HG03064 (cell line): ENCODE results near the gene KRT73.
"Not testable (repeated sequence)": the region's sequence is repeated elsewhere in the genome, so short reads cannot be mapped to it uniquely, and the experiment has no call there.

Experiments used
- ATAC-seq: cut with Tn5 transposase; IDR thresholded peaks from one replicate; pipeline ENCODE4 v1.9.1; 2021; ENCODE audit warnings: low read depth; ENCODE audit not compliant: unreplicated experiment

Gene KRT73

DNA sequence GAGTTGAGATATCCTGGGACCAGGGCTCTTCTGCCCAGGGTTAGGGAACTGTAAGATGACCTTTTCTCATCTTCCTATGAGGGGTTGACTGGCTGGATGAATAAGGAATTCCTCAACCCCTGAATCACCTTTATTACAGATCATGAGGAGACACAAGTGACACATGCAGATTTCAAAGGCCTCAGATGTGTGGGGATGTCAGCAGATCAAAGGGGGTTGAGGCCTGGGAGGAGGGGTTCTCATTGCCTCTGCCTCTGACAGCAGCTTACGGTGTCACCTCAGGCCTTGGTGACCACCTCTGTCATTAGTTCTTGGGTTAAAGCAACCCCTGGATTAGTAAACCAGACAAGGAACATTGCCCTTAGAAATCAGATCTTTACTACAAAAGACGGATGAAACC lies 15.0 kb downstream of the KRT73 start:
- no peak for ATAC-seq

DNA sequence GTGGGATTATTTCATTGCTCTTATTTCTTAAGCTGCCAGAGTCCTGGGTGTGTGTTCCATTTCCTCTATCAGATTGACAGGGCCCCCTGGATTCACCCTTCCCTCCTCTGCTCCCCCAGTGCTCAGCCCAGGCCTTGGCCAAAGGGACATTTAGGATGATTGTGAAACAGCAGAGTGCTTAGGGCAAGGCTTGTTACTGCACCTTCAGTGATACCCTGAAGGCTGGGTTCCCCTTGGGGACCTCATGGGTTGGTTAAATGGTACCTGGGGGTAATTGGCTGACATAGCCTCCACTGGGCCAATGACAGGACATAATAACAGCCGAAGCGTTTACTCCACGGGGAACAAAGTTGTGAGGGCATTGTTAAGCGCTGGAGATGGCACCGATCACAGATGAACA lies 15.8 kb downstream of the KRT73 start:
- ATAC-seq: no peak

DNA sequence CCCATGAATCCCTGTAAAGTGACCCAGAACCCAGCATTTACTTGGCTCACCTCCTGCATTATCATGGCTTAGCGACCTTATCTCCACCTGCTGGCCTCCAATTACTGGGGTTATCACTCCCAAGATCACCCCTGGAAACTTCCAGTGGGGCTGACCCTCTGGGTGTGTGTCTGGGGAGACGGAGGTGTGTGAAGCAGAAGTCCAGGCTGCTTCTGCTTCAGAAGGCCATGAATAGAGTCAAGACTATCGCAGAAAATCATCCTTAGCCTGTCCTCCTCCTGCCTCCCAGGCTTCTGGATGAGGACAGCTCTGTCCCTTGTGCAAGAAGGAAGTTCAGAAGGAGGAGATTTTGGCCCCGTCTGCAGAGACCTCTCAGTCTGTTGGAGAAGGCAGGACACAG lies 16.7 kb downstream of the KRT73 start:
- ATAC-seq: no peak

DNA sequence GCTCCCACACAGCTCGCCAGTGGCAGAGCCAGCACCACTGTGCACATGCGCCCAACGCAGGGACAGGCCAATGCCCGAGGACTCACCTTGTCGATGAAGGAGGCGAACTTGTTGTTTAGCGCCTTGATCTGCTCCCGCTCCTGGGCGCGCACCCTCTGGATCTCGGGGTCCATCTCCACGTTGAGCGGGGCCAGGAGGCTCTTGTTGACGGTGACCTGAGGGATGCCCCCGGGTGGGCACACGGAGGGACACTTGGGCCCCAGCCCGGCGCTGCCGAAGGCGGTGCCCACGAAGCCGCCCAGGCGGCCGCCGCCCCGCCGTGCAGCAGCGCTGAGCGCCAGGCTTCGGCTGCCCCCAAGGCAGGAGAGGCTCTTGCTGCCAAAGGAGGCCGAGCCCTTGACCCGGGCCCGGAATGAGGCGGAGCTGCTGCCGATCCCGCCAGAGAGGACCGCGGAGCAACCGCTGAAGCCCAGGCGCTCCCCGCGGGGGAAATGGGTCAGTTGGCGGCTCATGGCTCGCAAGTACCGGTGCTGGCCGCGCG lies 17.3 kb downstream of the KRT73 start, which contains the start of gene KRT72:
TSS of gene KRT72 (minus strand) at position 523 of the 541 bp plus-strand sequence. CDS start at position 512, 11 bp downstream.
- no peak for ATAC-seq

DNA sequence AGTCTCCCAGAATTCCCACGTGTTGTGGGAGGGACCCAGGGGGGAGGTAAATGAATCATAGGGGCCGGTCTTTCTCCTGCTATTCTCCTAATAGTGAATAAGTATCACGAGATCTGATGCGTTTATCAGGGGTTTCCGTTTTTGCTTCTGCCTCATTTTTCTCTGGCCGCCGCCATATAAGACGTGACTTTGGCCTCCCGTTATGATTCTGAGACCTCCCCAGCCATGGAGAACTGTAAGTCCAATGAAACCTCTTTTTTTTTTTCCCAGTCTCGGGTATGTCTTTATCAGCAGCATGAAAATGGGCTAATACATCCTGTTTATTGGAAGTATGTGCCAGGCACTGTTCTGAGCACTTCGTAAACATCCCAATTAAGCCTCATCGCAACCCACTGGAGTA lies 17.9 kb downstream of the KRT73 start:
- no peak for ATAC-seq

DNA sequence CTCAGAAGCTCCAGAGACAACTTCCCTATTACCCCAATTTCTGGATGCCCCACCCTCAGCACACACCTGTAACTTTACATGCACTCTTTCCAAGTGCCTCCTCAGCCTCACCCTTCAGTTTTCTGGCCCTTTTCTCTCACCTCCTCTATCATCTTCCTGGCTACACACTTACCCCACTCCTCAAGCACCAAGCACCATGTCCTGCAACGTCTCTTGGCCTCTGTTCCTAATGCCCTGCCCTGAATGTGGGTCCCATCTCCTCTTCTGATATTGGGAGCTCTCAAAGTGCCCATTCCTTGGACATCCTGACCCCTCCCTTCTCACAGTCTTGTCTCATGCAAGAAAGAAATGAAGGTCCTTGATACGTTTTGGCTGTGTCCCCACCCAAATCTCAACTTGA lies 18.3 kb downstream of the KRT73 start:
- no peak for ATAC-seq

DNA sequence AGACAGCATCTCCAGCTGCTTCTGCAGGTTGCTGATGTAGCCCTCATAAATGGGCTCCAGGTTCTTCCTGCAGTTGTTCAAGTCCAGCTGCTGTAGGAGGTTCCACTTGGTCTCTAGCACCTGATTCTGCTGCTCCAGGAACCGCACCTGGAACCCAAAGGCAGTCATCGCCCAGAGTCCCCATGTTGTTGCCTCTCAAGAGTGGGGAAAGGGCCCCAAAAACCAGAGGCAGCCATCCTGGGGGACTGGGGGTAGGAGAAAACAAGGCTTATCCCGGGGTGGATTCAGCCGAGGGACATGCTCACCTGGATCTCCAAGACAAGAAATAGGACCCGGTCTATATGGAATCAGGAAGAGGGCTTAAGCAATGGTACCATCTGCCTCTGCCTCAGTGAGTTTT lies 19.4 kb downstream of the KRT73 start:
- ATAC-seq: no peak

DNA sequence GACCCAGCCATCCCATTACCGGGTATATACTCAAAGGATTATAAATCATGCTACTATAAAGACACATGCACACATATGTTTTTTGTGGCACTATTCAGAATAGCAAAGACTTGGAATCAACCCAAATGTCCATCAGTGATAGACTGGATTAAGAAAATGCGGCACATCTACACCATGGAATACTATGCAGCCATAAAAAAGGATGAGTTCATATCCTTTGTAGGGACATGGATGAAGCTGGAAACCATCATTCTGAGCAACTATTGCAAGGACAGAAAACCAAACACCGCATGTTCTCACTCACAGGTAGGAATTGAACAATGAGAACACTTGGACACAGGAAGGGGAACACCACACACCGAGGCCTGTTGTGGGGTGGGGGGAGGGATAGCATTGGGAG lies 24.1 kb downstream of the KRT73 start:
- ATAC-seq: not testable (repeated sequence)

DNA sequence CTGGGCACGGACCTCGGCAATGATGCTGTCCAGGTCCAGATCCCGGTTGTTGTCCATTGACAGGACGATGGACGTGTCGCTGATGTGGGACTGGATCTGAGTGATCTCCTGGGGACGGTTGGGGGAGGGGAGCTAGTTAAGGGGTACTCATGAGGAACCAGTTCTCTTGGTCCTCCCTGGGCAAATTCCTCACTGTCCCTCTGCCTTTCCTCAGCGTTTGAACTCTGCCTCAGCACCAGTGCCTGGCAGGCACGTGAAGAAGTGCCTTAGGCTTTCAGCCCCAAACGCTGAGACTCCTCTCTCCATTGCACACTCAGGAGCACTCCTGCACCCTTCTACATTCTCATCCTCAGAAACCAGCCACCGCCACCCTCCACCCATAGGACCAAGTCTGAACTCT lies 26.8 kb downstream of the KRT73 start:
- ATAC-seq: no peak

DNA sequence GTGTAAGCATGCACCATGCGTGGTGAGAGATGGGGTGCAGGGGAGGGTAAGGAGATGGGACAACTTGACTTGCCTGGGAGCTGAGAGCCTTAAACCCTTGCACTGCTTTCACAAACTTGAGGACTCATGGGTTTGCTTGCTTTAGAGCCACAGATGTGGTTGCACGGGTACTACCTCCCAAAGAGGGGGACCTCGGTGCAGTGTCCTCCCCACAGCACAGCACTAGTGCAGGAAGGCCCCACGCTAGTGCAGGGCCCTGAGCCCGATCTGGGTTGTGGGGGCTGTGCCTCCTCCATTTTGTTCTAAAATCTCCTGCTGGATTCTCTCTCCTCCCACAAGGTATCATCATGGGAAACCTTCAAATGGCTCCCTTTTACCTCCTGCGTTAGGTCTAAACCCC lies 28.3 kb downstream of the KRT73 start:
- no peak for ATAC-seq

DNA sequence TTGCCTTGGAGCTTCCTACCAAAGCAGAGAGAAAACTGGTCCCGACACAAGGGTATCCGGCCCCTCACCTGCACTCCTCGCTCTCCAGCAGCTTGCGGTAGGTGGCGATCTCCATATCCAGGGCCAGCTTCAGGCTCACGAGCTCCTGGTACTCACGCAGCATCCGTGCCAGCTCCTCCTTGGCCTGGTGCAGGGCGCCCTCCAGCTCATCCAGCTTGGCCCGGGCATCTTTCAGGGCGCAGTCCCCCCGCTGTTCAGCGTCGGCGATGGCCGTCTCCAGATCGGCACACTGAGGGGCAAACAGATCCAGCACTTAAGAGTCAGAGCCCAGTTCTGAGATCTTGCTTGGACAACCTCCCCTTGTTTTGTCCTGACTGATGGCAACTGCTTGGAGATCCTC lies 30.8 kb downstream of the KRT73 start:
- no peak for ATAC-seq

DNA sequence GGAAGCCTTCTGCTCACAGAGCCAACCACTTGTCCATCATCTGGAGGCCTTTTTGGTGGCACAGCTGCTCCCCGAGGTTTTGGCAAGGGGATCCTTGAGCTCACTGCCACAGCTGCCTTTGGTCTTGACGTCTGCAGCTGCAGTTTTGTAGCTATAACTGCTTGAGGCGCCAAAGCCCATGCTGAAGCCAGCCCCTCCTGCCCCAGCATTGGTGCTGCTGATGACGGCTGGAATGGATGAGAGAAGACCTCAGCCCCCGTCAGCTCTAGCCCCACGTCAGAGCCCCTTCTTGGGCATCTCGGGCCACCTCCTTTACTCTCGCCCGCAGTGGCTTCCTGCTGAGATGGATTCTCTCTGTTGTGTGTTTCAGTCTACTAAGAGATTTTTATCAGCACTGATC lies 32.4 kb downstream of the KRT73 start:
- ATAC-seq: no peak

DNA sequence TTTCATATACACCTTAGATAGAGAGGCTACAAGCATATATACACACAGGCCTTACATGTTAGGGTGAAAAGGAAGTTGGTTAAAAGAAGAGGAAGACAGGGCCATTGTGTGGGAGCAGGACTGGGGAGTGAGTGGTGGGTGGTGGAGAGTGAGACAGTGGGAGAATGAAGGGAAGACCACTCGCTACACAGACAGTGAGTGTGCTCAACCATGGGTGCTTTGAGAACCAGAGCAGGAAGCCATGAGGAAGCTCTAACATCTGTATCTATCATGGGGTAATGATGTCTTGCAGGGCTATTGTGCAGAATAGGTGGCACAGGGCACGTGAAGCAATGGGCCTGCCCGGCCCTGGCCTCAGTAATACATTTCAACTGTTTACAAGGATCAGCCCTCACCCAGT lies 33.3 kb downstream of the KRT73 start:
- no peak for ATAC-seq

DNA sequence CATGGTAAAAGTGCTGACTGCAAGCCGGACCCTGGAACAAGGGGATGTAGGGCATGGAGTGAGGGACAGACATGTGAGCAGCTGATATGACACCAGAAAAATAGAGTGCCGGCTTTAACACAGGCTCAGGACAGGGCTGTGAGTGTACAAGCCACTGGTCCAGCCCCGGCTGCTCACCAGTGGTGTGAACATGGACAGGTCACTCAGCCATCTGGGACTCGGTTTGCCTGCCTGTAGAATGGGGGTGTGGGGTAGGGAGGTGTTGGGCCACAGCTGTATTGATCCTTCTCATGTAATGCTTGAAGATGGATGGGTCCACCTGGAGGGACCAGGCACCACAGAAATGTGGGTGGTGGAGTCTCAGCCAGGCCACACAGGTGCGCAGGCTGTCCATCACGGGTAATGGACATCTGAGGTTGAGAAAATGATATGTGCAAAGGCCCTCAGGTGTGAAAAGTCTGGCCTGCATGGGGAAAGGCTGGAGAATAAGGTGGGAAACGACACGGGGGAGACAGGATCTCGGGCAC lies 34.1 kb downstream of the KRT73 start:
- no peak for ATAC-seq

DNA sequence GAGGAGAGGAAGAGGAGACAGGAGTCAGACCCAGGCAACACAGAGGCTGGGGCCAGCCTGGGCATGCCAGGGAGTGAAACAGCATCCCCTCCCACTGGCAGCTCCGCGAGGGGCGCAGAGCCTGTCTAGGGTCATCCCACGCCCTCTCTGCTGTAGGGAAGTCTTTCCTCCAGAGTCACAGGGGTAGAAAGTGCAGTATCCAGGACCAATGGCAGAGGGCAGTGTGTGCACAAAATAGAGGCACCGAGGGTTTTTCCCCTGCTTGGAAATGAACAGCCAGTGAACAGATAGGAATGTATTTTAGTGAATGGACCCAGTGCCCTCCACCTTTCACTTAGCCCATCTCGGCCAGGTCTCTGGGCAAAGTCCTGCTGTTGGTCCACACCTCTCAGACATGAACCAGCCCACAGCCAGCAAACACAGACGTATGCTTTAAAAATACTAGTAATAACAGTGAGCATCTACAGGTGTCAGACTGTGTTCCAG lies 35.3 kb downstream of the KRT73 start:
- no peak for ATAC-seq

DNA sequence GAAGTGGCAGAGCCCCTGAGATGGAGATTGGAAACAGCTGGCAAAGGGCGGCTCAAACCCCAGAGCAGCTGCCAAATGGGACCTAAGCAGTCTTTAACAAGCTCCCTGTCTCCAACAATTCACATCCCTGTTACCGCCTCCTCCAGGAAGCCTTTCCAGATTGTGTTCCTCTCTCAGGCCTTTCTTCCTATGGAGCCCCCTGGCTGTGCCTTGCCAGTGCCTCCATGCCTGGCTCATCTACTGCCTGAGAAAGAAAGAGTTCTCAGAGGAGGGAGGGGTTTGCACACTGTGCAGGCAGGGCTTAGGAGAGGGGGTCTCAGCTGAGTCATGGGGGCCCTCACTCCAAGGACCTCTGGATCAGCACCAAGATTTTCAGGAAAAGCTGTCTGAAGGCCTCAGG lies 35.9 kb downstream of the KRT73 start:
- no peak for ATAC-seq

DNA sequence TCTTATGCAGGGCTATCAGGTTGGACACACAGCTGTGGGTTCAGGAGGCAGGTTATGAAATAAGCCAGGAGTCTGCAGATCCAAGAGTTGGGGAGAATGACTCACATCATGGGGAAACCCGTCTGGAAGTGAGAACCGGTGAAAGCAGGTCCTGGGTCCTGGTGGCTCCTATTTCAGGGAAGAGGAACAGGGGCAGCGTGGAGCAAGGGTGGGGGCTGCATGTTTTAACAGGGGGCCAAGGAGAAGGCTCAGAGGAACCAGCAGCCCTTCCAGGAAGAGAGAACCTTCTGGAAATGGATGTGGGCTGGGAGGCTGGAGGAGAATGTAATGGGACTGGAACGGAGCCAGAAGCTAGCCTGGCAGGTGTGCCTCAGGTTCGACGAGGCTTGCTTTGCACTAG lies 36.9 kb downstream of the KRT73 start:
- no peak for ATAC-seq

DNA sequence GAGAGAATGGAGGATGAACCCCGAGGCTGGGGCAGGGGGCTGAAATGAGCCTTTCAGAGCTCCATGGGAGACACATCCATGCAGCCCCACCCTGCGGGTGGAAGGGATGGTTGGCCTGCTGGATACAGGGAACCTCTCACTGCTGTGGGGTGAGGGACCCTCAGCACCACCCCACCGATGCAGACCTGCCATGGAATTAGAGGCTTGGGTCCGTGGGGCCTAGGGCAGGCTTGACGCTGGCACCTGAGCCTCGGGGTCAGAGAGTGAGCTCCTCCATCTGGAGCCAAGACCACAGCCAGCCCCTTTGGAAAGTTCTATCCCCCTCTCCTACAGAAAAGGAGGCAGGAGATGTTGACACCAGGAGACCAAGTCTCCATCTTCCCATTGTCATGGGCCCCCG lies 37.3 kb downstream of the KRT73 start:
- ATAC-seq: no peak

DNA sequence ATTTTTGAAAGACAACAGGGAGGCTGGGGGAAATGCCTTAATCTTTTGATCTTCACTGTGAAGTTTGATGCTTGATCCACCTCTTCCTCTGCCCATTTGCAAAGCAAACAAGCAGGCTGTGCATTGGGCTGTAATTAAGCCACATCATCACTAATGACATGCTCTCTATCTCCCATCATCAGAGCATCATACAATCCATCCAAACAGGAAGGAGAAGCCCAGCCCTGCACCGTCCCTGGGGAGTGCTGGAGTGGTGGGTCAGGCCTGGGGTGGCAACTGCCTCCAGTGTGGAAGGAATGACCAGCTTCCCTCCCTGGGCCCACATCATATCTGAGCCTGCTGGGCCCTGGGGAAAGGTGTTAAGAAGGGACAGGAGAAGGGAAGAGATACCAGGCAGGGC lies 37.9 kb downstream of the KRT73 start:
- ATAC-seq: no peak

DNA sequence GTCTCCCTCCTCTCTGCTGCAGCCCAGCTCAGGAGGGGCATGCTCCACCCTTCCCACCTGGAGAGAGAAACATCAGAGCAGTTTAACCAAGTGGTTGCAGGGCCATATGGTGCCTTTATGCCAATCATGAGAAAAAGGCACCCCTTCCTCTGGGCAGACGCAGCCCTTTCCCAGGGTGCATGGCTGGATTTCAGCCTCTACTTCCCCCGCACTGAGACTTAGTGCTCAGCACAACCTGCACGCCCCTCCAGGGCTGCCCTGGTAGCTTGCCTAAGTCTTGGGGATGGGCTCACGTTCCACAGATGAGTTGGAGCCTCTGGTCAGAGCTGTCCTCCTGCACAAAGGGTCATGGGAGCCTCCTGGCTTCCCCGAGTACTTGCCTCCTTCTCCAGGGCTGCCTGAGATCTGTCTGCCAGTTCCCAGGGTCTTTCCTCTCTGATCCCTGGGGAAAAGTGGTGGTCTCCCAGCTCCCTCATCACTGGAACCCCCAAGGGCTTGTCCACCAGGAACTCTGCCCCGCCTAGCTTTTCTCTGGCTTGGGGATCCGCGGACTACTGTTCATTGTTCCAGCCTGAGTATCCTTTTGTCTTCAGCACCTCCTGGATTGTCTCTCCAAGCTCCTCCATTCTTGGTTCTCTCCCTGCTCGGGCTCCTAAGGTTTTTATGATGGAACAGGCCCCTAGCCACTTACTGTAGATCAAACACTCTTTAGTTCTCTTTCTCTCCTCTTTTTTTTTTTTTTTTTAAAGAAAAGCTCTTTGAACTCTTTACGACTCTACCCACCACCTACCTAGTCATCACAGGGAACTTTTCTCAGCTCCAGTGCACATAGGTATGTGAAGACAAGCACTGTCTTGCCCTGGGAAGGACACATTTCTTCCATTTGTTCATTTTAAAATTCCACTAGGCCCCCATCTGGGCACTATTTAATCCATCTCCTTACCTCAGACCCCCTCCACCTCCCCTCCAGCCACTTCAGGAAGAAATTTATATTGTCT lies 38.6 kb downstream of the KRT73 start:
- no peak for ATAC-seq

DNA sequence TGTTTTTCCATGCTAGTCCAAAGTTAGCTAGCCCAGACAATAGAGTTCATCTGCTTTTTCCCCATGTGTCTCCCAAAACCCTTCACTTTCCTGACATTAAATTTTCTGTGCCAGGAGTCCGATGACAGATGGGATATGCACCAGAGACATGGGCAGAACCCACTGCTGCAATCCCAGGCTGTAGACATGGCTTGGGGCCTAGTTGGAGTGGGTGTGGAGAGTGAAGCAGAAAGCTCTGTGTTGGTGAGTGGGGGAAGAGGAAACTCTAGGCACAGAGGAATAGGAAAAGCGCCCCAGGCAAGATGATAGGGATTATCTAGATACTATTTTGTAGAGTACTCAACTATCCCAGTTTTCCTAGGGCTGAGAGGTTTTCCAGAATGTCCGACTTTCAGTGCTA lies 39.9 kb downstream of the KRT73 start:
- no peak for ATAC-seq

DNA sequence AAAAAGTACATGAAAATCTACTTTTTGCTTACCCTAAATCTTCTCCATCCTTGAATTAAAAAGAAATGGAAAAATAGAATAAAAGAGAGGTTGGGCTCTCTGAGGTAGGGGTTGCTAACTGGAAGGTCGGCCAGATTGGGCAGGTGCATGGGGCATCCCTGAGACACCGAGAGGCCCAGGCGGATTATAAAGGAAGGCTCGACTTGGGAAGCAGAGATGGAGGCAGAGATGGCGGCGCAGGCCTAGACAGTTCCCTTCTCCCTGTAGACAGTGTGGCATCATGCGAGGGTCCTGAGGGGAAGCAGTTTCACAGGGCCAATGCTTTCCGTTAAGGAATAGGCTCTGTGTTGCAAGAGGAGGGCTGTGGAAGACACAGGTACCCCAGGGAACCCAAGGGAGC lies 41.0 kb downstream of the KRT73 start:
- no peak for ATAC-seq
